Measurements from ENCODE around the gene CDK5RAP1.

Gene CDK5RAP1

DNA sequence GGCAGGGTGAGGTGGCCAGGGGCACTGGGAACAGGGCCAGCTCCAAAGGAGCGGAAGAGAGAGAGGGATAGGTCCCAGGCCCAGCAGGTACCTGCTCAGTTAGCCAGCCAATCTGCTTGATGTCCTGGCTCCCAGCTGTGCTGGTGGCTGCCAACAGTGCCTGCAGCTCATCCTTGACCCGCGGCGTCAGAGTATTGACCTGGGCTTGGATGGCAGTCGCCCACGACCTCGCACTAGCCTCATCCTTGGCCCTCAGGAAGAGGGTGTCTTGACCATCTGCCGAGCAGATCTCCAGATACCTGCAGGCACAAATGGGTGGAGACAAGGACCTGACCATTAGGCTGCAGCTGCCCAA lies 11.1 kb upstream of the CDK5RAP1 start:
- H3K36me3 ChIP-seq (ENCODE audit: control insufficient read depth in 1 of 2, insufficient read depth in 2 of 2, low read length in 2 of 2): peaks cover 16 to 25% of the 10 kb centered on the region in 2 donors
- H3K4me1 ChIP-seq (ENCODE audit: control insufficient read depth in 1 of 2, insufficient read depth in 2 of 2, low read length in 2 of 2): peaks cover 0 to 11% of the 10 kb centered on the region in 2 donors
- H3K27ac ChIP-seq (ENCODE audit: low read length): no peak overlapping the region
- no peak overlapping the region for H3K4me3 ChIP-seq (ENCODE audit: low read depth in 1 of 2, low read length in 2 of 2)
- no peaks in the 10 kb centered on the region for H3K9me3 ChIP-seq (ENCODE audit: control insufficient read depth in 1 of 2, low read length in 2 of 2)
- no peaks in the 10 kb centered on the region for H3K27me3 ChIP-seq (ENCODE audit: low read depth, low read length)

- Histone ChIP-seq H3K27me3 (ENCODE audit: low read depth, low read length) (no peaks in the 10 kb centered on the region), H3K27ac (ENCODE audit: low read length) (no peak overlapping the region)
Measured at GRCh38 chr20:33411711-33412483, 10.6 kb upstream of the CDK5RAP1 start.

GRCh38 chr20:33411242-33411641 lies 9.9 kb upstream of the CDK5RAP1 start:
- Histone ChIP-seq H3K4me3 (ENCODE audit: low read depth in 1 of 2, low read length in 2 of 2) (no peak overlapping the region), H3K27ac (ENCODE audit: low read length) (no peak overlapping the region), H3K36me3 (ENCODE audit: control insufficient read depth in 1 of 2, insufficient read depth in 2 of 2, low read length in 2 of 2) (peaks cover 16 to 31% of the 10 kb centered on the region in 2 donors), H3K27me3 (ENCODE audit: low read depth, low read length) (no peaks in the 10 kb centered on the region), H3K4me1 (ENCODE audit: control insufficient read depth in 1 of 2, insufficient read depth in 2 of 2, low read length in 2 of 2) (peaks cover 0 to 11% of the 10 kb centered on the region in 2 donors), H3K9me3 (ENCODE audit: control insufficient read depth in 1 of 2, low read length in 2 of 2) (no peaks in the 10 kb centered on the region)

More at GRCh38 chr20:33411711-33412483, 10.6 kb upstream of the CDK5RAP1 start:
- Histone ChIP-seq H3K4me3 (ENCODE audit: low read depth in 1 of 2, low read length in 2 of 2) (no peak overlapping the region), H3K9me3 (ENCODE audit: control insufficient read depth in 1 of 2, low read length in 2 of 2) (no peaks in the 10 kb centered on the region), H3K4me1 (ENCODE audit: control insufficient read depth in 1 of 2, insufficient read depth in 2 of 2, low read length in 2 of 2) (peaks cover 0 to 11% of the 10 kb centered on the region in 2 donors), H3K36me3 (ENCODE audit: control insufficient read depth in 1 of 2, insufficient read depth in 2 of 2, low read length in 2 of 2) (peaks cover 16 to 30% of the 10 kb centered on the region in 2 donors)

DNA sequence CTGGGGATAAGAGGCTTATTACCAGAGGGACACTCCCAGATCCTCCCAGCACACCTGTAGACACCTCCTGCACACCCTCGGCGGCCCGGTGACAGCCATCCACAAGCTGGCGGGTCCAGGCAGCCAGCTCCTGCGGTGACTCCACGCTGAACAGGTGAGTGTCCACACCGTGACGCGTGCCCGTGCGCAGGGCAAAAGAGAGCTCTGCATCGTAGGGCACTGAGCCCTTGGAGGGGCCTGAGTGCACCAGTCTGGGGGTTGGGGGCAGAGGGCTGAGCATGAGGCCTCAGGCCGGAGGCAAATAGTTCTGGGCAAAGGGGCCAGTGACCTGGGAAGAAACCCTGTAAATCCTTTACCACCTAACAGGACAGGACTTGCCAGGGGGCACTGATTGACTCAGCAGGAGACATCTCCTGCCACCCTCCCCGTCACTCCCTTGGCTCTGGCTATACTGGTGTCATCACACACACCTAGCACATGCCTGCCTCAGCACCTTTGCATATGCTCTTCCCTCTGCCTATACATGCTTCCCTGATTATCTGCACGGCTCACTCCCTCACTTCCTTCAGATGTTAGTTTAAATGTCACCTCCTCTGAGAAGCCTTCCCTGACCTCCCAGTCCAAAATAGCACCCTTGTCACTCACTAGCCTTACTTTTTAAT lies 8.9 kb upstream of the CDK5RAP1 start:
- no peaks in the 10 kb centered on the region for H3K9me3 ChIP-seq (ENCODE audit: control insufficient read depth in 1 of 2, low read length in 2 of 2)

DNA sequence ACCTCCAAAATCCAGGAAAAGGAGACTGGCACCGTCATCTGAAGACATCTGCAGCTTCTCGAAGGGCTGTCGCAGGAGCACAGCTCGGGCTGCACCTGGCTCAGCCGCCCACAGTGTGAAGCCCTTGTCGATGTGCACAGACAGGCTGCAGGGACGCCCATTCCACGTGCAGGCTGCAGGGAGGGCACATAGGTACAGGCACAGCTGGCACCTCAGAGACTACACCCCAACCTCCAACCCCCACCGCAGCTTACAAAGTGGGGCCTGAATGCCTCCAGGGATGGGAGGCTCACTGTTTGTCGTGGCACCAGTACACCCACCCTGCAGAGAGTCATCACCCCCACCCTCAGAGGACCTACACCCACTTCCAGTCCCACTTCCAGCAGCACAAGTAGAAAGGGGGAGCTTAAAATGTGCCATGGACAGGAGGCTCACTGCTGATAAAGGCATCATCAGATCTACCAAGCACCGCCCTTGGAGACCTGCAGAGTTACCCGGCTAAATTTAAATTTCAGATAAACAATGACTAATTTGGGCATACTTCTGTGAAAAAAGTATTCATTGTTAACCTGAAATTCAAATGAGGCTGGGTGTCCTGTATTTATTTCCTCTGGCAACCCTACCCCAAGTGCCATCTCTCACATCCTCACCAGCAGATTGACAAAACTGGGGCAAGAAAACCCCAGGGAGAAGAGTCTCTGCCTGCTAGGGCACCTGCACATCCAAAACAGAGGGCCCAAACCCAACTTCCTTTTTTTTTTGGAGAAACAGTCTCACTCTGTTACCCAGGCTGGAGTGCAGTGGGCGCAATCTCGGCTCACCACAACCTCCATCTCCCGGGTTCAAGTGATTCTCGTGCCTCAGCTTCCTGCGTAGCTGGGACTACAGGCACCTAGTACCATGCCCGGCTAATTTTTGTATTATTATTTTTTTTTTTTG lies 7.7 kb upstream of the CDK5RAP1 start:
- peaks cover 0 to 11% of the 10 kb centered on the region in 2 donors for H3K4me1 ChIP-seq (ENCODE audit: control insufficient read depth in 1 of 2, insufficient read depth in 2 of 2, low read length in 2 of 2)
- H3K27me3 ChIP-seq (ENCODE audit: low read depth, low read length): no peaks in the 10 kb centered on the region
- H3K4me3 ChIP-seq (ENCODE audit: low read depth in 1 of 2, low read length in 2 of 2): no peak overlapping the region
- no peaks in the 10 kb centered on the region for H3K9me3 ChIP-seq (ENCODE audit: control insufficient read depth in 1 of 2, low read length in 2 of 2)
- peaks cover 16 to 31% of the 10 kb centered on the region in 2 donors for H3K36me3 ChIP-seq (ENCODE audit: control insufficient read depth in 1 of 2, insufficient read depth in 2 of 2, low read length in 2 of 2)
- no peak overlapping the region for H3K27ac ChIP-seq (ENCODE audit: low read length)

More for the DNA sequence above, 8.9 kb upstream of the CDK5RAP1 start:
- H3K4me1 ChIP-seq (ENCODE audit: control insufficient read depth in 1 of 2, insufficient read depth in 2 of 2, low read length in 2 of 2): peaks cover 0 to 11% of the 10 kb centered on the region in 2 donors
- no peaks in the 10 kb centered on the region for H3K27me3 ChIP-seq (ENCODE audit: low read depth, low read length)
- H3K27ac ChIP-seq (ENCODE audit: low read length): no peak overlapping the region
- no peak overlapping the region for H3K4me3 ChIP-seq (ENCODE audit: low read depth in 1 of 2, low read length in 2 of 2)
- H3K36me3 ChIP-seq (ENCODE audit: control insufficient read depth in 1 of 2, insufficient read depth in 2 of 2, low read length in 2 of 2): peaks cover 16 to 31% of the 10 kb centered on the region in 2 donors

DNA sequence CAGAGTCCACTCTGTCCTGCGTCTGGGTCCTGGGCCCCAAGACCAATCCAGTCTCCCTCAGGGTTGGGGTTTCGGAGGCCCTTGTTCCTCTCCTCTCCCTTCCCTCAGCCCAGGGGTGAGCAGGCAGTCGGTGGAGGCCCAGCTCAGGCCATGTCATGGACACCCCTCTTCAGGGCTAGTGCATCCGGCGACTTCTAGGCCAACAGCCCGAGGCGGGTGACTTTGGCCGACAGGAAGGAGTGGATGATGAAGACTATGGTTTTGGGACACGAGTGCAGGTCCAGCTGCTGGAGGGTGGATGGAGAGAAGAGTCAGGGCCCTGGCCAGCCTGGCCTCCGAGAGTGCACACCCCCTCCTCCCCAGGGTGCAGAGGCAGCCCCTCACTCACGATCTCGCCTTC lies 7.0 kb upstream of the CDK5RAP1 start:
- Histone ChIP-seq H3K9me3 (ENCODE audit: control insufficient read depth in 1 of 2, low read length in 2 of 2) (no peaks in the 10 kb centered on the region), H3K36me3 (ENCODE audit: control insufficient read depth in 1 of 2, insufficient read depth in 2 of 2, low read length in 2 of 2) (peaks cover 16 to 31% of the 10 kb centered on the region in 2 donors), H3K27ac (ENCODE audit: low read length) (no peak overlapping the region), H3K4me1 (ENCODE audit: control insufficient read depth in 1 of 2, insufficient read depth in 2 of 2, low read length in 2 of 2) (peaks cover 0 to 11% of the 10 kb centered on the region in 2 donors), H3K27me3 (ENCODE audit: low read depth, low read length) (no peaks in the 10 kb centered on the region), H3K4me3 (ENCODE audit: low read depth in 1 of 2, low read length in 2 of 2) (no peak overlapping the region)

GRCh38 chr20:33407796-33408195 lies 6.5 kb upstream of the CDK5RAP1 start:
- no peaks in the 10 kb centered on the region for H3K27me3 ChIP-seq (ENCODE audit: low read depth, low read length)
- peaks cover 0 to 11% of the 10 kb centered on the region in 2 donors for H3K4me1 ChIP-seq (ENCODE audit: control insufficient read depth in 1 of 2, insufficient read depth in 2 of 2, low read length in 2 of 2)
- no peaks in the 10 kb centered on the region for H3K9me3 ChIP-seq (ENCODE audit: control insufficient read depth in 1 of 2, low read length in 2 of 2)
- H3K36me3 ChIP-seq (ENCODE audit: control insufficient read depth in 1 of 2, insufficient read depth in 2 of 2, low read length in 2 of 2): peaks cover 16 to 30% of the 10 kb centered on the region in 2 donors
- no peak overlapping the region for H3K4me3 ChIP-seq (ENCODE audit: low read depth in 1 of 2, low read length in 2 of 2)
- H3K27ac ChIP-seq (ENCODE audit: low read length): no peak overlapping the region

DNA sequence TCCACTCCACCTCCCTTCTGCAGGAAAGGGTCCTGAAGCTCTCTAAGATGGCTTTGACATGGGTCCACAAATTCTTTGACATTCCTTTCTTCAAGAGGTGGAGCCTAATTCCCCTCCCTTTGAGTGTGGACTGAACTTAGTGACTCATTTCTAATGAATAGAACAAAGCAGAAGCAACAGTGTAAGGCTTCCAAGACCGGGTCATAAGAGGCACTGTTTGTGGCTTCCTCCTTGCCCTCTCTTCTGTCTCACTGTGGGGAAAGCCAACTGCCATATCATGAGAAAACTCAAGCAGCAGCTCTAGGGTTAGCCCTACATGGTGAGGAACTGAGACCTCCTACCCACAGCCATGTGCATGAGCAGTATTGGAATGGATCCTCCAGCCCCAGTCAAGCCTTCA lies 5.9 kb upstream of the CDK5RAP1 start:
- no peak overlapping the region for H3K27ac ChIP-seq (ENCODE audit: low read length)
- H3K4me3 ChIP-seq (ENCODE audit: low read depth in 1 of 2, low read length in 2 of 2): no peak overlapping the region
- H3K27me3 ChIP-seq (ENCODE audit: low read depth, low read length): no peaks in the 10 kb centered on the region
- H3K36me3 ChIP-seq (ENCODE audit: control insufficient read depth in 1 of 2, insufficient read depth in 2 of 2, low read length in 2 of 2): peaks cover 11 to 24% of the 10 kb centered on the region in 2 donors
- no peaks in the 10 kb centered on the region for H3K9me3 ChIP-seq (ENCODE audit: control insufficient read depth in 1 of 2, low read length in 2 of 2)
- H3K4me1 ChIP-seq (ENCODE audit: control insufficient read depth in 1 of 2, insufficient read depth in 2 of 2, low read length in 2 of 2): peaks cover 0 to 16% of the 10 kb centered on the region in 2 donors

GRCh38 chr20:33404281-33404680 lies 3.0 kb upstream of the CDK5RAP1 start:
- H3K27me3 ChIP-seq (ENCODE audit: low read depth, low read length): no peaks in the 10 kb centered on the region
- H3K9me3 ChIP-seq (ENCODE audit: control insufficient read depth in 1 of 2, low read length in 2 of 2): no peaks in the 10 kb centered on the region
- peaks cover 4 to 20% of the 10 kb centered on the region in 2 donors for H3K36me3 ChIP-seq (ENCODE audit: control insufficient read depth in 1 of 2, insufficient read depth in 2 of 2, low read length in 2 of 2)
- no peak overlapping the region for H3K27ac ChIP-seq (ENCODE audit: low read length)
- no peak overlapping the region for H3K4me3 ChIP-seq (ENCODE audit: low read depth in 1 of 2, low read length in 2 of 2)
- peaks cover 6 to 34% of the 10 kb centered on the region in 2 donors for H3K4me1 ChIP-seq (ENCODE audit: control insufficient read depth in 1 of 2, insufficient read depth in 2 of 2, low read length in 2 of 2)

DNA sequence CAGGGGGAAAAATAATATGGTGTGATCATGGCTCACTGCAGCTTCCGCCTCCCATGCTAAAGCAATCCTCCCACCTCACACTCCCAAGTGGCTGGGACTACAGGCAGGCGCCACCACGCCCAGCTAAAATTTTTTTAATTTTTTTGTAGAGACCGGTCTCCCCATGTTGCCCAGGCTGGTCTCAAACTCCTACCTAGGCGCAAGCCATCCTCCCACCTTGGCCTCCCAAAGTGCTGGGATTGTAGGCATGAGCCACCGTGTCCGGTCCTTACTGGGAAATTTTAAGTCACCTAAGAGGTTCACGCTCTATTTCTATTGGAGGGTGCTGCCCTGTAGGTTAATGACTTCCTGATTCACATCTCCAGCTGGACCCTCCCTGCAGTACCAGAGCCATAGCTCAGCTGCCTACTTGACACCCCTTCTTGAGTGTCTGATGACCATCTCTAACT lies 626 bp upstream of the CDK5RAP1 start:
- H3K4me1 ChIP-seq (ENCODE audit: control insufficient read depth in 1 of 2, insufficient read depth in 2 of 2, low read length in 2 of 2): peaks cover 6 to 23% of the 10 kb centered on the region in 2 donors
- peak overlapping the region; percentile 71 for H3K27ac ChIP-seq (ENCODE audit: low read length)
- H3K36me3 ChIP-seq (ENCODE audit: control insufficient read depth in 1 of 2, insufficient read depth in 2 of 2, low read length in 2 of 2): peaks cover under 1 to 6% of the 10 kb centered on the region in 2 donors
- H3K4me3 ChIP-seq (ENCODE audit: low read depth in 1 of 2, low read length in 2 of 2): peak overlapping the region; percentile 95 to 96
- no peaks in the 10 kb centered on the region for H3K27me3 ChIP-seq (ENCODE audit: low read depth, low read length)
- no peaks in the 10 kb centered on the region for H3K9me3 ChIP-seq (ENCODE audit: control insufficient read depth in 1 of 2, low read length in 2 of 2)

DNA sequence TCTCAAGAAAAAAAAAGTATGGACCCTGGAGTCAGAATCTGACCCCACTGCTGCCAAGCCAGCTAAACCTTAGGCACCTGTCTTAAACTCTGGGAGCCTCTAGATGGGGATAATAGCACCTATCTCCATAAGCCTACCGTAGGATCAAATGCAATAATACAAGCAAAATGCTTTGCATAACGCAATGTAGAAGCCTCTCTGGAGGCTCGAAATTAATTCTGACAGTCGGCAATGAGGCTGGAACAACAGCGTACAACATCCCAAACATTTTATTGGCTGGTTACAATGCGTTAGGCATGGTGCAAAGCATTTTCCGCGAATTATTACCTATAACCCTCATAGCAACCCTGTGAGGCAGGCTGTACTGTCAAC lies 521 bp downstream of the CDK5RAP1 start:
- no peaks in the 10 kb centered on the region for H3K9me3 ChIP-seq (ENCODE audit: control insufficient read depth in 1 of 2, low read length in 2 of 2)
- peak overlapping the region; percentile 71 for H3K27ac ChIP-seq (ENCODE audit: low read length)
- H3K27me3 ChIP-seq (ENCODE audit: low read depth, low read length): no peaks in the 10 kb centered on the region
- H3K4me3 ChIP-seq (ENCODE audit: low read depth in 1 of 2, low read length in 2 of 2): peak overlapping the region; percentile 95 to 96
- peaks cover 7 to 8% of the 10 kb centered on the region in 2 donors for H3K36me3 ChIP-seq (ENCODE audit: control insufficient read depth in 1 of 2, insufficient read depth in 2 of 2, low read length in 2 of 2)
- H3K4me1 ChIP-seq (ENCODE audit: control insufficient read depth in 1 of 2, insufficient read depth in 2 of 2, low read length in 2 of 2): peaks cover 6 to 23% of the 10 kb centered on the region in 2 donors
